Endothelial cell of umbilical vein (primary cell): ENCODE results near the gene CHI3L2. TPM values are rescaled to one million over a fixed set of nuclear protein-coding genes. Genes with fewer than 3 reads are reported as not detected.

Source experiments
- BruUV-seq: library from RNA; stranded (reverse); fragments of 400-500 nt; replicated peaks from 2 replicates; lab custom pipeline; 2021; lab: Mats Ljungman, UMichigan
- CTCF ChIA-PET: fragments of 300-600, 350-600 bp; sonication (Branson Sonifier 250); formaldehyde crosslinking; loops from one replicate; lab custom pipeline; 2021; ENCODE audit warnings: antibody characterized with exemption, inconsistent platforms; lab: Charles Lee
- POLR2A ChIA-PET: fragments of 300-600, 350-600 bp; sonication (Branson Sonifier 250); formaldehyde crosslinking; loops from one replicate; lab custom pipeline; 2021; ENCODE audit warnings: antibody characterized with exemption, inconsistent platforms; lab: Charles Lee
- DNase-seq: peaks from one replicate; pipeline ENCODE4 v3.0.0-alpha.2; 2011; ENCODE audit warnings: low read depth, low spot score
- FAIRE-seq: peaks from 2 replicates; lab custom pipeline; 2011; peaks lifted over from hg19 to GRCh38; lab: Jason Lieb, UNC
- H2AFZ ChIP-seq: 2 replicates; pipeline ENCODE4 v1.6.0; 2012; ENCODE audit warnings: low read depth, low read length, control low read depth, inconsistent platforms
- H3K27ac ChIP-seq: 2 replicates; pipeline ENCODE4 v1.5.1; 2011; ENCODE audit warnings: low read depth, mild to moderate bottlenecking, control low read depth, low read length, moderate library complexity; ENCODE audit not compliant: insufficient read depth
- H3K27me3 ChIP-seq, 2 experiments: 2 replicates each; pipeline versions ENCODE4 v1.6.0 to v1.6.1; 2011; ENCODE audit warnings: low read length in 2 of 2, mixed read lengths in 1 of 2; ENCODE audit not compliant: control insufficient read depth in 2 of 2, insufficient read depth in 2 of 2
- H3K36me3 ChIP-seq, 2 experiments: 2 replicates in 1 of 2; 3 replicates in 1 of 2; pipeline ENCODE4 v1.5.1; 2011; ENCODE audit warnings: low read length in 2 of 2, mild to moderate bottlenecking in 1 of 2, moderate library complexity in 1 of 2; ENCODE audit not compliant: control insufficient read depth in 2 of 2, insufficient read depth in 2 of 2; ENCODE audit errors: extremely low read depth in 1 of 2
- H3K4me1 ChIP-seq: 3 replicates; pipeline ENCODE4 v1.5.1; 2011; ENCODE audit warnings: mild to moderate bottlenecking, low read length; ENCODE audit not compliant: control insufficient read depth, insufficient read depth; ENCODE audit errors: extremely low read depth
- H3K4me2 ChIP-seq: 2 replicates; pipeline ENCODE4 v1.6.1; 2011; ENCODE audit warnings: low read length, control low read depth, mixed read lengths; ENCODE audit not compliant: insufficient read depth
- H3K4me3 ChIP-seq, 3 experiments: fragments of 200-600 bp in 1 of 3; sonication (generic), shearing (Covaris generic) in 1 of 3; replicated peaks in 1 of 3; 2 replicates each; pipeline ENCODE4 v1.5.1; 2011 to 2016; ENCODE audit warnings: control low read depth in 3 of 3, low read length in 3 of 3, mild to moderate bottlenecking in 2 of 3, inconsistent platforms in 1 of 3, low read depth in 1 of 3, moderate library complexity in 1 of 3; ENCODE audit not compliant: insufficient read depth in 1 of 3
- H3K79me2 ChIP-seq: 2 replicates; pipeline ENCODE4 v1.6.0; 2012; ENCODE audit warnings: low read length, inconsistent platforms; ENCODE audit not compliant: control insufficient read depth, insufficient read depth
- H3K9ac ChIP-seq: replicated peaks from 2 replicates; pipeline ENCODE3; 2011; ENCODE audit warnings: low read length, control low read depth; ENCODE audit not compliant: insufficient read depth; ENCODE audit errors: extremely low read depth
- H3K9me1 ChIP-seq: replicated peaks from 3 replicates; pipeline ENCODE4 v1.6.0; 2011; ENCODE audit warnings: mild to moderate bottlenecking, low read length; ENCODE audit not compliant: control insufficient read depth, insufficient read depth; ENCODE audit errors: extremely low read depth
- H3K9me3 ChIP-seq: replicated peaks from 2 replicates; pipeline ENCODE4 v1.5.1; 2012; ENCODE audit warnings: low read length, inconsistent platforms; ENCODE audit not compliant: control insufficient read depth, insufficient read depth
- H4K20me1 ChIP-seq: replicated peaks from 2 replicates; pipeline ENCODE3; 2011; ENCODE audit warnings: mild to moderate bottlenecking, low read length; ENCODE audit not compliant: control insufficient read depth, insufficient read depth; ENCODE audit errors: extremely low read depth
- CTCF ChIP-seq, 2 donors: IDR thresholded peaks; 1 replicate in 1 of 2; 2 replicates in 1 of 2; pipeline ENCODE4 v1.5.1; 2011; ENCODE audit warnings: low read length in 2 of 2, mild to moderate bottlenecking in 2 of 2, moderate library complexity in 2 of 2, control low read depth in 1 of 2, inconsistent platforms in 1 of 2, low read depth in 1 of 2; ENCODE audit not compliant: insufficient read depth in 1 of 2; ENCODE audit errors: extremely low read depth in 1 of 2
- FOS ChIP-seq: IDR thresholded peaks from 2 replicates; pipeline ENCODE4 v1.6.1; 2011; ENCODE audit warnings: mild to moderate bottlenecking, low read length, moderate library complexity, borderline replicate concordance; ENCODE audit not compliant: insufficient read depth
- GATA2 ChIP-seq: IDR thresholded peaks from 2 replicates; pipeline ENCODE4 v1.7.0; 2011; ENCODE audit warnings: low read depth, mild to moderate bottlenecking, moderate library complexity, mixed read lengths, low read length; ENCODE audit not compliant: insufficient read length, insufficient read depth
- MAX ChIP-seq: IDR thresholded peaks from 2 replicates; pipeline ENCODE4 v1.6.1; 2011; ENCODE audit not compliant: insufficient read depth, insufficient read length
- MYC ChIP-seq: IDR thresholded peaks from one replicate; pipeline ENCODE4 v1.6.1; 2011; ENCODE audit warnings: mild to moderate bottlenecking, low read depth, low read length
- POLR2A ChIP-seq: IDR thresholded peaks from 2 replicates; pipeline ENCODE4 v1.6.1; 2012; ENCODE audit warnings: low read depth, mild to moderate bottlenecking, control low read depth, low read length
- POLR2AphosphoS5 ChIP-seq: IDR thresholded peaks from 2 replicates; pipeline ENCODE4 v1.6.1; 2012; ENCODE audit warnings: low read depth, mild to moderate bottlenecking, control low read depth, low read length, moderate library complexity; ENCODE audit not compliant: insufficient read depth
- dilution Hi-C: fragments of 300-500 bp; cut with MboI; formaldehyde crosslinking; loops from one replicate; pipeline ENCODE4 v1.15.0; 2019; ENCODE audit warnings: low sequenced_read_pairs; ENCODE audit not compliant: extremely low pct_ligation_motif_present
- intact Hi-C: fragments of 100-400 bp; cut with micrococcal nuclease; formaldehyde crosslinking; loops from one replicate; pipeline ENCODE4 v1.10.0; 2022
- polyA plus RNA-seq, 4 experiments: library from polyadenylated mRNA; depleted of rRNA in 3 of 4; stranded (reverse) in 3 of 4; unstranded in 1 of 4; fragments of >200 nt; gene quantifications; 2 replicates each; pipeline versions ENCODE4 v1.2.1 to v1.2.3, GENCODE V29; 2011 to 2012; ENCODE audit warnings: missing spikeins in 1 of 4
- total RNA-seq: library from RNA; stranded (reverse); gene quantifications from 2 replicates; pipeline ENCODE4 v1.2.3, GENCODE V29; 2021

Gene CHI3L2
- total and polyA plus RNA-seq, 2 donors (not counting 3 experiments of a cell fraction or from before 2014, with no cell fraction given) = not detected

- Histone ChIP-seq H3K9ac (no peak overlapping the region), H3K4me1 (no peaks in the 10 kb centered on the region), H3K4me3 (no peak overlapping the region), H3K36me3 (no peaks in the 10 kb centered on the region), H4K20me1 (no peaks in the 10 kb centered on the region), H3K27me3 (no peaks in the 10 kb centered on the region), H3K9me3 (no peaks in the 10 kb centered on the region), H3K9me1 (no peaks in the 10 kb centered on the region), H3K4me2 (no peak overlapping the region), H2AFZ (no peak overlapping the region), H3K27ac (no peak overlapping the region), H3K79me2 (no peaks in the 10 kb centered on the region)
- intact Hi-C loops (no loop called here), dilution Hi-C loops (no loop called here)
- ChIA-PET CTCF (no interaction called here), POLR2A (no interaction called here)
- TF ChIP-seq MYC = no peak
- no peak for TF ChIP-seq POLR2A
- no peak for TF ChIP-seq CTCF (IDR thresholded peaks at IDR 0.05; ENCODE audit: extremely low read depth in 1 of 2, insufficient read depth in 1 of 2, low read depth in 1 of 2, low read length in 2 of 2)
- no peak for TF ChIP-seq MAX
- TF ChIP-seq GATA2 = no peak
- no peak for TF ChIP-seq FOS
- no peak for TF ChIP-seq POLR2AphosphoS5
- DNase-seq = no peak
- BruUV-seq = no TSS peak
- no peak for FAIRE-seq
Observed at GRCh38 chr1:111290104-111290503, 62.6 kb downstream of the CHI3L2 start.
